SU-DHL-6 (cell line): Measurements from ENCODE around the gene CCDC116.

Experiments
- EZH2phosphoT487 ChIP-seq: fragments of 200-600 bp; sonication (generic), shearing (Covaris generic); conservative IDR thresholded peaks from 2 replicates; pipeline ENCODE4 v1.6.1; 2018; ENCODE audit warnings: mild to moderate bottlenecking, antibody characterized with exemption, low read length, moderate library complexity, mixed read lengths
- TF ChIP-seq, protein P1 (sequence below): fragments of 200-600 bp; sonication (generic); IDR thresholded peaks from one replicate; pipeline ENCODE4 v1.5.1; 2017; ENCODE audit warnings: antibody characterized with exemption, mild to moderate bottlenecking, low read length, moderate library complexity; ENCODE audit not compliant: insufficient read depth, poor library complexity, severe bottlenecking

DNA sequence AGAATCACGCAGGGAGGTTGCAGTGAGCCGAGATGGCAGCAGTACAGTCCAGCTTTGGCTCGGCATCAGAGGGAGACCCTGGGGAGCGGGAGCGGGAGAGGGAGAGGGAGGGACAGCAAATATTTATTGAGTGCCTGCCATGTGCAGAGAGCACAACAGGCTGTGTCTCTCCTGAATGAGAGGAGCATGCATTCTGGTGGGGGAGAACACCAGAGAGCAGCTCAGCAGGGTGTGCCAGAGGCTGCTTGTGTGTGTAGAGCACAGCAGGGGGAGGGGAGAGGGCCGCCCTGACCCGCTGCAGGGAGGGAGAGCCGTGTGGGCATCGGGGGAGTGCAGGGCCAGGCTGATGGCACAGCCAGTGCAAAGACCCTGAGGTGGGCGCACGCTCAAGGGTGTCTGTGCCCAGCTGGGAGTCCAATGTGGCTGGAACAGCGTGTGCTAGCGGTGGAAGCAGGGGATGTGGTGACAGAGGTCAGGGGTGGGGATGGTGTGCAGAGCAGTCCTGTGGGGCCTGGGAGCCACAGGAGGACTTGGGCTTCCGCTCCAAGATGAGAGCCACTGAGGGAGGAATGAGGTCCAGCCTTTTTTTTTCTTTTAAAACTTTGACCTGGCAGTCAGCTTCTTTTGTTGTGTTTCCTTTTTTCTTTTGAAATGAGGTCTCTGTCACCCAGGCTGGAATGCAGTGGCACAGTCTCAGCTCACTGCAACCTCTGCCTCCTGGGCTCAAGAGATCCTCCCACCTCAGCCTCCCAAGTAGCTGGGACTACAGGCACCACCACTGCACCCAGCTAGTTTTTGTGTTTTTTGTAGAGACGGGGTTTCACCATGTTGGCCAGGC, 45.3 kb downstream of the CCDC116 start:
- TF ChIP-seq, protein P1, sequence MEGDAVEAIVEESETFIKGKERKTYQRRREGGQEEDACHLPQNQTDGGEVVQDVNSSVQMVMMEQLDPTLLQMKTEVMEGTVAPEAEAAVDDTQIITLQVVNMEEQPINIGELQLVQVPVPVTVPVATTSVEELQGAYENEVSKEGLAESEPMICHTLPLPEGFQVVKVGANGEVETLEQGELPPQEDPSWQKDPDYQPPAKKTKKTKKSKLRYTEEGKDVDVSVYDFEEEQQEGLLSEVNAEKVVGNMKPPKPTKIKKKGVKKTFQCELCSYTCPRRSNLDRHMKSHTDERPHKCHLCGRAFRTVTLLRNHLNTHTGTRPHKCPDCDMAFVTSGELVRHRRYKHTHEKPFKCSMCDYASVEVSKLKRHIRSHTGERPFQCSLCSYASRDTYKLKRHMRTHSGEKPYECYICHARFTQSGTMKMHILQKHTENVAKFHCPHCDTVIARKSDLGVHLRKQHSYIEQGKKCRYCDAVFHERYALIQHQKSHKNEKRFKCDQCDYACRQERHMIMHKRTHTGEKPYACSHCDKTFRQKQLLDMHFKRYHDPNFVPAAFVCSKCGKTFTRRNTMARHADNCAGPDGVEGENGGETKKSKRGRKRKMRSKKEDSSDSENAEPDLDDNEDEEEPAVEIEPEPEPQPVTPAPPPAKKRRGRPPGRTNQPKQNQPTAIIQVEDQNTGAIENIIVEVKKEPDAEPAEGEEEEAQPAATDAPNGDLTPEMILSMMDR = no peak
- TF ChIP-seq EZH2phosphoT487 = no peak
